H9 (cell line): ENCODE measurements around the gene COX8A. TPM values are rescaled to one million over a fixed set of nuclear protein-coding genes. Genes with fewer than 3 reads are reported as not detected.

ENCODE experiments used
- DNase-seq: peaks from one replicate; pipeline ENCODE4 v3.0.0-alpha.2; 2017
- H2AFZ ChIP-seq: one replicate; pipeline ENCODE4 v1.6.1; 2013; ENCODE audit warnings: mild to moderate bottlenecking, low read length, control low read depth, moderate library complexity
- H2AK5ac ChIP-seq: 2 replicates; pipeline ENCODE4 v1.6.1; 2013; ENCODE audit warnings: low read length, control low read depth, mixed read lengths; ENCODE audit not compliant: insufficient read length
- H2BK120ac ChIP-seq: one replicate; pipeline ENCODE4 v1.6.1; 2013; ENCODE audit warnings: low read depth, mild to moderate bottlenecking, low read length, control low read depth, inconsistent platforms; ENCODE audit not compliant: poor library complexity, severe bottlenecking
- H2BK12ac ChIP-seq: 2 replicates; pipeline ENCODE4 v1.6.1; 2013; ENCODE audit warnings: low read length, control low read depth, mixed read lengths, low read depth; ENCODE audit not compliant: insufficient read length
- H2BK15ac ChIP-seq: 2 replicates; pipeline ENCODE4 v1.6.1; 2013; ENCODE audit warnings: low read depth, low read length, control low read depth
- H2BK20ac ChIP-seq: one replicate; pipeline ENCODE4 v1.6.1; 2013; ENCODE audit warnings: low read depth, mild to moderate bottlenecking, low read length, control low read depth, inconsistent platforms; ENCODE audit not compliant: poor library complexity, severe bottlenecking
- H2BK5ac ChIP-seq: 2 replicates; pipeline ENCODE4 v1.6.1; 2013; ENCODE audit warnings: low read length, control low read depth, mixed read lengths; ENCODE audit not compliant: insufficient read length
- H3K14ac ChIP-seq: 2 replicates; pipeline ENCODE4 v1.6.1; 2013; ENCODE audit warnings: low read length, control low read depth; ENCODE audit not compliant: insufficient read depth
- H3K18ac ChIP-seq: 2 replicates; pipeline ENCODE4 v1.6.1; 2013; ENCODE audit warnings: low read depth, mild to moderate bottlenecking, mixed read lengths, low read length, control low read depth; ENCODE audit not compliant: insufficient read length
- H3K23ac ChIP-seq: 2 replicates; pipeline ENCODE4 v1.6.1; 2013; ENCODE audit warnings: low read length, control low read depth, mixed read lengths, low read depth; ENCODE audit not compliant: insufficient read length
- H3K23me2 ChIP-seq: 2 replicates; pipeline ENCODE4 v1.6.1; 2013; ENCODE audit warnings: low read depth, mild to moderate bottlenecking, mixed read lengths, low read length, control low read depth; ENCODE audit not compliant: insufficient read length, poor library complexity, severe bottlenecking
- H3K27ac ChIP-seq: 2 replicates; pipeline ENCODE4 v1.5.1; 2013; ENCODE audit warnings: low read length, control low read depth, mixed read lengths, low read depth; ENCODE audit not compliant: insufficient read length
- H3K27me3 ChIP-seq: 2 replicates; pipeline ENCODE4 v1.6.1; 2013; ENCODE audit warnings: low read length, control low read depth, inconsistent platforms; ENCODE audit not compliant: insufficient read depth
- H3K4ac ChIP-seq: 2 replicates; pipeline ENCODE4 v1.6.1; 2013; ENCODE audit warnings: low read depth, mild to moderate bottlenecking, control low read depth, inconsistent platforms, low read length, moderate library complexity
- H3K4me1 ChIP-seq: 2 replicates; pipeline ENCODE4 v1.6.1; 2013; ENCODE audit warnings: low read length, control low read depth, inconsistent platforms; ENCODE audit not compliant: insufficient read depth
- H3K4me2 ChIP-seq: 2 replicates; pipeline ENCODE4 v1.6.1; 2013; ENCODE audit warnings: low read length, control low read depth, mixed read lengths; ENCODE audit not compliant: insufficient read length, insufficient read depth
- H3K56ac ChIP-seq: 2 replicates; pipeline ENCODE4 v1.6.1; 2013; ENCODE audit warnings: low read depth, mild to moderate bottlenecking, mixed read lengths, low read length, control low read depth; ENCODE audit not compliant: insufficient read length
- H3K79me1 ChIP-seq: 2 replicates; pipeline ENCODE4 v1.6.1; 2013; ENCODE audit warnings: low read depth, mild to moderate bottlenecking, moderate library complexity, low read length, control low read depth, inconsistent platforms; ENCODE audit not compliant: insufficient read depth, poor library complexity, severe bottlenecking
- H3K79me2 ChIP-seq: 2 replicates; pipeline ENCODE4 v1.6.1; 2013; ENCODE audit warnings: low read length, control low read depth, inconsistent platforms; ENCODE audit not compliant: insufficient read depth
- H3K9ac ChIP-seq: 2 replicates; pipeline ENCODE4 v1.6.1; 2013; ENCODE audit warnings: low read length, control low read depth, mixed read lengths; ENCODE audit not compliant: insufficient read length; ENCODE audit errors: extremely low read depth
- H3K9me3 ChIP-seq: one replicate; pipeline ENCODE4 v1.6.1; 2013; ENCODE audit warnings: low read depth, low read length, inconsistent platforms; ENCODE audit not compliant: control insufficient read depth
- H3T11ph ChIP-seq: one replicate; pipeline ENCODE4 v1.6.1; 2013; ENCODE audit warnings: mild to moderate bottlenecking, low read length, control low read depth, inconsistent platforms
- H4K20me1 ChIP-seq: one replicate; pipeline ENCODE4 v1.6.1; 2013; ENCODE audit not compliant: control insufficient read depth, insufficient read length, insufficient read depth
- H4K5ac ChIP-seq: 2 replicates; pipeline ENCODE4 v1.6.1; 2013; ENCODE audit warnings: low read depth, mild to moderate bottlenecking, mixed read lengths, low read length, control low read depth; ENCODE audit not compliant: insufficient read length
- H4K8ac ChIP-seq: replicated peaks from 2 replicates; pipeline ENCODE4 v1.6.1; 2013; ENCODE audit warnings: low read length, control low read depth, mixed read lengths, low read depth; ENCODE audit not compliant: insufficient read length
- H4K91ac ChIP-seq: 2 replicates; pipeline ENCODE4 v1.6.1; 2013; ENCODE audit warnings: low read depth, mild to moderate bottlenecking, moderate library complexity, mixed read lengths, low read length, control low read depth; ENCODE audit not compliant: insufficient read length
- H3K27ac Mint-ChIP-seq, 3 experiments: 2 replicates in 2 of 3; 3 replicates in 1 of 3; pipeline ENCODE4 v1.8.0; 2020 to 2021; ENCODE audit warnings: mixed read lengths in 3 of 3, mild to moderate bottlenecking in 1 of 3, moderate library complexity in 1 of 3
- H3K27me3 Mint-ChIP-seq: 2 replicates; pipeline ENCODE4 v1.8.0; 2021; ENCODE audit warnings: low read depth, mild to moderate bottlenecking, moderate library complexity, mixed read lengths
- H3K36me3 Mint-ChIP-seq, 3 experiments: 2 replicates in 2 of 3; 3 replicates in 1 of 3; pipeline ENCODE4 v1.8.0; 2020 to 2021; ENCODE audit warnings: low read depth in 3 of 3, mixed read lengths in 3 of 3; ENCODE audit not compliant: insufficient read depth in 1 of 3
- H3K4me1 Mint-ChIP-seq, 2 experiments: 2 replicates each; pipeline ENCODE4 v1.8.0; 2020; ENCODE audit warnings: mixed read lengths in 2 of 2
- H3K4me3 Mint-ChIP-seq, 2 experiments: 2 replicates in 1 of 2; 3 replicates in 1 of 2; pipeline ENCODE4 v1.8.0; 2020 to 2021; ENCODE audit warnings: mild to moderate bottlenecking in 2 of 2, mixed read lengths in 2 of 2, moderate library complexity in 1 of 2
- H3K9me3 Mint-ChIP-seq, 2 experiments: 2 replicates in 1 of 2; 3 replicates in 1 of 2; pipeline ENCODE4 v1.8.0; 2020; ENCODE audit warnings: mild to moderate bottlenecking in 2 of 2, mixed read lengths in 2 of 2, moderate library complexity in 1 of 2
- CTCF ChIP-seq: fragments of 200-600 bp; sonication (generic); conservative IDR thresholded peaks from 3 replicates; pipeline ENCODE4 v1.8.0; 2021; ENCODE audit warnings: antibody characterized with exemption, mild to moderate bottlenecking
- WGBS: extraction: QIAGEN DNeasy Blood & Tissue Kit; methylation state at CpG from one replicate; pipeline ENCODE4 v1.1.7; 2013; ENCODE audit warnings: missing lambda C conversion rate, low lambda C conversion rate, mixed read lengths; ENCODE audit not compliant: insufficient read length; ENCODE audit errors: extremely low coverage; 5-methylcytosine and 5-hydroxymethylcytosine counted together
- total RNA-seq: library from RNA; stranded (reverse); gene quantifications from 2 replicates; pipeline ENCODE4 v1.2.1, GENCODE V29; 2021

Gene COX8A
- total RNA-seq, 1 experiment from 2014 or later: 429 TPM

- Histone ChIP-seq H3K23ac (no peak overlapping the region), H4K8ac (no peak overlapping the region), H4K5ac (no peak overlapping the region), H3K14ac (no peak overlapping the region), H3K18ac (no peak overlapping the region), H4K91ac (no peak overlapping the region), H3K79me1 (no peaks in the 10 kb centered on the region), H3K4ac (no peak overlapping the region), H3K79me2 (no peaks in the 10 kb centered on the region), H3K4me2 (no peak overlapping the region), H2BK12ac (no peak overlapping the region), H3K9me3 (no peaks in the 10 kb centered on the region), H3K27ac (no peak overlapping the region), H3K9ac (no peak overlapping the region), H2BK5ac (no peak overlapping the region), H3K56ac (no peak overlapping the region), H4K20me1 (no peaks in the 10 kb centered on the region), H3K27me3 (no peaks in the 10 kb centered on the region; the same call in 1 of the 2 replicates), H2AK5ac (no peak overlapping the region), H3K4me1 (peaks cover 2% of the 10 kb centered on the region; the same call in 1 of the 2 replicates), H2AFZ (no peak overlapping the region), H2BK20ac (no peak overlapping the region), H2BK120ac (no peak overlapping the region), H2BK15ac (no peak overlapping the region), H3T11ph (no peak overlapping the region), H3K23me2 (no peaks in the 10 kb centered on the region)
- Mint-ChIP-seq H3K27ac (peak overlapping the region in 2 of 3 experiments; percentile 83 to 94; a peak in 2 of 7 replicates), H3K27me3 (peaks cover 34% of the 10 kb centered on the region), H3K4me1 (peaks cover 41 to 60% of the 10 kb centered on the region in 2 experiments), H3K36me3 (no peaks in the 10 kb centered on the region; a peak in 2 of 7 replicates), H3K9me3 (no peaks in the 10 kb centered on the region), H3K4me3 (peak overlapping the region in 1 of 2 experiments; percentile 65; a peak in 2 of 5 replicates)
- TF ChIP-seq CTCF: no peak
- DNase-seq: peak; percentile 83
- no CpG with 5 or more reads among the region's 10 CpGs for WGBS
Observed at GRCh38 chr11:64021757-64022093, 47.3 kb downstream of the COX8A start.
